Measurements from ENCODE around the gene NEDD8.

NEDD8 gene

DNA sequence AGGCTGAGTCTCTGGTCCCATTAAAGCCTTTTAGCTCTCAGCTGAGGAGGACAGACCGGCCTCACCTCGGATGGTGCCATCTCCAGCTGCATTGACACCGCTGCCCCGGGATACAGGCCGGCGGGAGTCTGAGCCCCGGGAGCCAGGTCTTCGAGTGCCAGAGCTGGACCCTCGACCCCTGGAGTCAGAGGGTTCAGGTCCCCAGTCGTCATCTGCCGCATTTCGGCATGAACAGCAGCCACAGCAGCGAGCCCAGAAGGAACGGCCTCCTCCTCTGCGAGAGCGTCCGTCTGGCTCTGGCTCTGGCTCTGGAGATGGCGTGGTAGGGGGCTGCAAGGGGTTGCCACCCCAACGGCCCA, 29.8 kb upstream of the NEDD8 start:
- H3K36me3 ChIP-seq (ENCODE audit: insufficient read depth, low read length), result no peaks in the 10 kb centered on the region
- H3K27me3 ChIP-seq (ENCODE audit: control insufficient read depth in 1 of 2, insufficient read depth in 2 of 2, low read length in 2 of 2), result no peaks in the 10 kb centered on the region
- H3K27ac ChIP-seq (ENCODE audit: low read depth, low read length), result no peak overlapping the region
- H3K4me1 ChIP-seq (ENCODE audit: insufficient read depth, low read length), result no peaks in the 10 kb centered on the region
- no peaks in the 10 kb centered on the region for H3K9me3 ChIP-seq (ENCODE audit: low read length)
- no peak overlapping the region for H3K9ac ChIP-seq (ENCODE audit: low read length)
- H3K4me3 ChIP-seq (ENCODE audit: low read depth in 1 of 2, low read length in 2 of 2), result no peak overlapping the region

DNA sequence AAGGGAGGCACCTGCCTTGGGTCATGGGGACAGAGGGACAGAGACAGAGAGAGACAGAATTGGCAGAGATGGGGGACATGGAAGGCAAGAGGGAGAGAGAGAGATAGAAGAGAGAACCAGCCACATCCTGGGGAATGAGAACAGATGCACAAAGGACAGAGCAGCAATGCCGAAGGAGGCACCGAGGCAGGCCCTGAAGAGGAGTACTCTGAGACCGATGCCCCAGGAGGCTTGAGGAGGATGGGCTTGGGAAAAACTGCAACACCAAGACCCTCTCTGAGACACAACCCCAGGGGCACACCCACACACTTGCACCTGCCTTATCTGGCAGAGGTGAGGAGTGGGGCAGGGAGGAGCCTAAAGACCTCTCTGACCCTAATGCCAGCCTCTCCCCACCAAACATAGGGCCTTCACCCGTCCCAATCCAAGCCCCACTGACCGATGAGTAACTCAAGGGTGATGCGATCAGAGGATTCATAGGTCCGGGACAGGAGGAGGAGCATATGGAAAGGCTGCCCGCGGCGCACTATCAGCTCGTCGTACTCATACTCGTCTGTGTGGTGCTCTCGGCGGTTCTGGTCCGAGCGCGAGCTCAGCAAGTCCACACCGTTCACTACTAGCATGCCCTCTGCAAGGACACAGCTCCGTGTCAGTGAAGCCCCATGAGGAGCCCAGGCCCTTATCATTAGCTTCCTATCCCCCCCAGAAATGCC, 29.2 kb upstream of the NEDD8 start:
- H3K4me1 ChIP-seq (ENCODE audit: insufficient read depth, low read length), result no peaks in the 10 kb centered on the region
- H3K36me3 ChIP-seq (ENCODE audit: insufficient read depth, low read length), result no peaks in the 10 kb centered on the region
- no peaks in the 10 kb centered on the region for H3K9me3 ChIP-seq (ENCODE audit: low read length)
- H3K27me3 ChIP-seq (ENCODE audit: control insufficient read depth in 1 of 2, insufficient read depth in 2 of 2, low read length in 2 of 2), result no peaks in the 10 kb centered on the region
- no peak overlapping the region for H3K9ac ChIP-seq (ENCODE audit: low read length)
- no peak overlapping the region for H3K27ac ChIP-seq (ENCODE audit: low read depth, low read length)
- H3K4me3 ChIP-seq (ENCODE audit: low read depth in 1 of 2, low read length in 2 of 2), result no peak overlapping the region

DNA sequence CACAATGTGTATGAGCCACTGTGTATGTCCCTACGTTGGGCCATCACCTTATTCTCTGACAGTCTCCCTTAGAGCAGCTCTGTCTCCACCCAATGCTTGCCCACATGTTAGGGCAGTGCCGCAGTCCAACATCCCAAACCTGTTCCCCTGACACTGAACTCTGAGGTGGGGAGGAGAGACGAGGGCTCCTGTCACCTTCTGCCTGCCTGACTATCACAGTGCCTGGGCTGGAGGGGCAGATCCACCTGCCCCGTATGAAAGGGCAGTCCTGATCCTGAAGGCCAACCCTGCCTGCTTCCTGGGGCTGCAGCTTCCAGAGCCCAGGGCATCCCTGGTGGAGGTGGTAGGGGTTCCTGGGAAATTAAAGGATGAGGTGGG, 28.6 kb upstream of the NEDD8 start:
- H3K4me1 ChIP-seq (ENCODE audit: insufficient read depth, low read length), result no peaks in the 10 kb centered on the region
- H3K4me3 ChIP-seq (ENCODE audit: low read depth in 1 of 2, low read length in 2 of 2), result no peak overlapping the region
- H3K27ac ChIP-seq (ENCODE audit: low read depth, low read length), result no peak overlapping the region
- H3K9ac ChIP-seq (ENCODE audit: low read length), result no peak overlapping the region
- no peaks in the 10 kb centered on the region for H3K36me3 ChIP-seq (ENCODE audit: insufficient read depth, low read length)
- no peaks in the 10 kb centered on the region for H3K27me3 ChIP-seq (ENCODE audit: control insufficient read depth in 1 of 2, insufficient read depth in 2 of 2, low read length in 2 of 2)
- no peaks in the 10 kb centered on the region for H3K9me3 ChIP-seq (ENCODE audit: low read length)

DNA sequence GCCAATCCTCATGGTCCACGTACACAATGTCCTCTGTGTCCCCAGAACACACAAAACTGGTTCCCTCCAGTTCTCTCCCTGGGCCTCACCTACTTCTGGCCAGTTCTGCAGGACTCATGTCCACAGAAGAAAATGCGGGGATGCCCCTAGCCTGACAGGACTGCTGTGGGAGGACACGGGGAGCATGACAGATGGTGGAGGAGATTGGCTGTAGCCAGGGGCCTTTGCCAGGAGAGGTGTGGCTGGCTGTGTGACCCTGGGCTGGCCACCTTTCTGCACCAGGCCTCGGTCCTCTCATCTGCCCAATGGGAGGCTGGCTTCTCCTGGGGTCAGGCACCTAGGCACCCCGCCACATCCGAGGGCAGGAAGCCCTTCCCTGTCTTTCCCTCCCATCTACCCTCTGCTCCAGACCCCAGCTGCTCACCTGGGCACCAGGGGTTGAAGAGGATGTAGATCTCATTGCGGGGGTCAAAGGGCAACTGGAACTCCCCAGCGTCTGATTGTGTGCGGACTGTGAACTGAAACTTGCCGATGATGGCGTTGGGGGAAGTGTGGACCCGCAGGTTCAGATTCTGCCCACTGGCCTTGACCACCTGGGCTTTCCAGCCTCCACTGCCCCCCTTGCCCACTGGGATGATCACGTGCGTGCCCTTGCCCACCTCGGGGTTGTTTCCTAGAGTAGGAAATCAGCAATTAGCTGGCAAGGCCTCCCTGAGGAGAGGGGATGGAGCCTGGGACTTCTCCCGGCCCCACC, 28.0 kb upstream of the NEDD8 start:
- no peaks in the 10 kb centered on the region for H3K36me3 ChIP-seq (ENCODE audit: insufficient read depth, low read length)
- H3K9ac ChIP-seq (ENCODE audit: low read length), result no peak overlapping the region
- no peaks in the 10 kb centered on the region for H3K27me3 ChIP-seq (ENCODE audit: control insufficient read depth in 1 of 2, insufficient read depth in 2 of 2, low read length in 2 of 2)
- H3K4me1 ChIP-seq (ENCODE audit: insufficient read depth, low read length), result no peaks in the 10 kb centered on the region
- no peak overlapping the region for H3K4me3 ChIP-seq (ENCODE audit: low read depth in 1 of 2, low read length in 2 of 2)
- H3K27ac ChIP-seq (ENCODE audit: low read depth, low read length), result no peak overlapping the region
- no peaks in the 10 kb centered on the region for H3K9me3 ChIP-seq (ENCODE audit: low read length)

DNA sequence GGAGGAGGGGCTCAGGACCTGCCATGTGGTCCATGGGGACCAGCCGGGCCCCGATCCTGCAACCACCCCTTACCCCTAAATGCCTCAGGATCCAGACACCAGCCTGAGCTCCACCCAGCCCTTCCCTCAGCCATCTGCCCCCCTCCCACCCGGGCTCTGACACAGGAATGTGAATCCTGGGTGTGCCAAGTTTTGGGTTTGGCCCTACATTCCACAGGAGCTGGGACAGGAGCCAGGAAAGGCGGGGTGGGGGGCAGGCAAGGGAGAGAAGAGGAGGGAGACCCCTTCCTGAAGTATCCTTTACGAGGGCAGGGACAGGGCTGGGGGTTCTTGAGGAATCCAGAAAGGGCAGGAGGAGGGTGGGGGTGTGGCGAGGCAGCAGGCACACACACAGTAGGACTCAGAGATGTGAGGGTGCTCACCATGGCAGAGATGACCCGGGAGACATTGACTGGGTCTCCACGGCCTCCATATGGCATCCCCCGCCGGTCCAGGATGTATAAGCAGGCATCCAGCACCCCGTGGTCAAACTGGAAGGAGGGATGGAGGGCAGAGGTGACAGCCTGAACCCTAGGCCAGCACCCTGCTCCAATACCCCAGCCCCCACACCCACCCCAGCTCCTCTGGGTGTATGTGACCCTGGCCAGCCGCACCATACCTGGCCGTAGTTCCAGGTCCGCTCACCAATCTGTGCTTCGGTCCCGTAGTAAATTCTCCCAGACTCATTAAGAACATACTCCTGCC, 27.3 kb upstream of the NEDD8 start:
- H3K4me1 ChIP-seq (ENCODE audit: insufficient read depth, low read length), result no peaks in the 10 kb centered on the region
- no peaks in the 10 kb centered on the region for H3K9me3 ChIP-seq (ENCODE audit: low read length)
- no peaks in the 10 kb centered on the region for H3K36me3 ChIP-seq (ENCODE audit: insufficient read depth, low read length)
- H3K4me3 ChIP-seq (ENCODE audit: low read depth in 1 of 2, low read length in 2 of 2), result no peak overlapping the region
- no peak overlapping the region for H3K9ac ChIP-seq (ENCODE audit: low read length)
- H3K27ac ChIP-seq (ENCODE audit: low read depth, low read length), result no peak overlapping the region
- H3K27me3 ChIP-seq (ENCODE audit: control insufficient read depth in 1 of 2, insufficient read depth in 2 of 2, low read length in 2 of 2), result no peaks in the 10 kb centered on the region

DNA sequence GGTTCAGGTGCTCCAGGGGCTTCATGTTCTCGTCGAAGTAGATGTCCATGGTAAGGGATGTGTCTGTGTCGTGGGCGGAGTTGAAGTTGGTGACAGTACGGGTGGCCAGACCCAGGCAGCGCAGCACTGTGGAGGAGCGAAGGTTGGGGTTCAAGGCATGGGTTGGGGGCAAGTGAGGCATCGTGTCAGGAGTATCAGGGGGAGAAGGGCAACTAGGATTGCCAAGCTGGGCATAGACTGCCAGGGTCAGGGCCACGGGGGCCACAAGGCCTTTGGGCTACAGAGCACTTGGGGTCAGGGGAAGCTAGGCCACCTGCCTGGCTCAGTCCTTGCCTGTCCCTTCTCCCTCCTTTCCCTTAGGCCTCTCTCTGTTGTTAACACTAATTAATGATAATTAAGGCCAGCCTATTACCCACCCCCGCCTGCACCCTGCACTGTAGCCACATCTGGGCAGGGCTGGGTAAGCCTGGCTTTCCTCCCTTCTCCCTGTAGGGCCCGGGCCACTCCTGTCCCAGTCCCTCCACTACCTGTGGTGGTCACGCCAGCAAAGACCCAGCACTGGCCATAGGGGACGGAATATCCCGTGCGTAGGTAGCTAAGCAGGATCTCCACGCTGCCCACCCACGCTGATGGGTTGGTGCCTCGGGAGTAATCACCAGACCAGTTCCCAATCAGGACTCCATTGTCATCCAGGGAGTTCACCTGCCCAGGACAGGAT, 26.5 kb upstream of the NEDD8 start:
- Histone ChIP-seq H3K27me3 (ENCODE audit: control insufficient read depth in 1 of 2, insufficient read depth in 2 of 2, low read length in 2 of 2) (no peaks in the 10 kb centered on the region), H3K4me1 (ENCODE audit: insufficient read depth, low read length) (no peaks in the 10 kb centered on the region), H3K27ac (ENCODE audit: low read depth, low read length) (no peak overlapping the region), H3K9ac (ENCODE audit: low read length) (no peak overlapping the region), H3K9me3 (ENCODE audit: low read length) (no peaks in the 10 kb centered on the region), H3K4me3 (ENCODE audit: low read depth in 1 of 2, low read length in 2 of 2) (no peak overlapping the region), H3K36me3 (ENCODE audit: insufficient read depth, low read length) (no peaks in the 10 kb centered on the region)

DNA sequence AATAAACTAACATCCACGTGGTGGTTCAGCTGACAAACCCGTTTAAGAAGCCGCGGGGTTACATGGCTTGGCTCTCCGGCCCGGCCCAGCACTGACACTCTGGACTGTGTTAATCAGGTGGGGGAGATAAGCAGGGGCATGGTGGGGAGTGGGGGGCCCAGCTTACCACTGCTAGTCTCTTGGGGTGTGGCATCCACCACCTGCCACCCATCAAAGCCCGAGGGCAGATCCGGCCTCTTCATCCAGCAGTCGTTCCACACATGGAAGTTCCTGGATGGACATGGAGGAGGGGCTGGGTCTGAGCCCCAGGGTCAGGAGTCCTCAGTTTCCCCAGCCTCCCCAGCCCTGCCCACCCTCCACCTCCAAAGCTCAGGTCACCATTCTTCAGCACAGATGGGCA, 26.0 kb upstream of the NEDD8 start:
- no peak overlapping the region for H3K27ac ChIP-seq (ENCODE audit: low read depth, low read length)
- H3K36me3 ChIP-seq (ENCODE audit: insufficient read depth, low read length), result no peaks in the 10 kb centered on the region

DNA sequence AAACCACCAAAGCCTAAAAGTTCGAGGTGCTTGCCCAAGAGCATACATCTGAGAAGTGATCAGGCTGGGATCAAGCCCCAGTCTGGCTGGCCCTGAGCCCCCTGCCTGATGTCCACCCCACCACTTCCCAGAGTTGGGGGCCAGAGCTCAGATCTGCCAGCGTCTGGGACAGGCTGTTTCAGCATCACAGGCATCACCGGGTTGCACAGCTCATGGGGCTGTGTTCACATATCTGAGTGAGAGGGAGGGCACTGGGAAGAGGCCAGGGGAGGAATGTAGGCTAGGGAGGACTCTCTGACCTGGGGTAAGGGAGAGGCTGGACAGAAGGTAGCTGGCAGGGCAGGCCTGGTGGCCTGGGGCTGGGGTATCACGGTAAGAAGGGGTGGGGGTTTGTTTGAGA, 24.8 kb upstream of the NEDD8 start:
- no peaks in the 10 kb centered on the region for H3K27me3 ChIP-seq (ENCODE audit: control insufficient read depth in 1 of 2, insufficient read depth in 2 of 2, low read length in 2 of 2)
- H3K9ac ChIP-seq (ENCODE audit: low read length), result no peak overlapping the region
- no peak overlapping the region for H3K4me3 ChIP-seq (ENCODE audit: low read depth in 1 of 2, low read length in 2 of 2)
- H3K4me1 ChIP-seq (ENCODE audit: insufficient read depth, low read length), result no peaks in the 10 kb centered on the region
- no peak overlapping the region for H3K27ac ChIP-seq (ENCODE audit: low read depth, low read length)
- no peaks in the 10 kb centered on the region for H3K36me3 ChIP-seq (ENCODE audit: insufficient read depth, low read length)
- no peaks in the 10 kb centered on the region for H3K9me3 ChIP-seq (ENCODE audit: low read length)

More for the DNA sequence above, 26.0 kb upstream of the NEDD8 start:
- H3K4me3 ChIP-seq (ENCODE audit: low read depth in 1 of 2, low read length in 2 of 2), result no peak overlapping the region
- no peaks in the 10 kb centered on the region for H3K27me3 ChIP-seq (ENCODE audit: control insufficient read depth in 1 of 2, insufficient read depth in 2 of 2, low read length in 2 of 2)
- no peaks in the 10 kb centered on the region for H3K9me3 ChIP-seq (ENCODE audit: low read length)
- H3K9ac ChIP-seq (ENCODE audit: low read length), result no peak overlapping the region
- no peaks in the 10 kb centered on the region for H3K4me1 ChIP-seq (ENCODE audit: insufficient read depth, low read length)

DNA sequence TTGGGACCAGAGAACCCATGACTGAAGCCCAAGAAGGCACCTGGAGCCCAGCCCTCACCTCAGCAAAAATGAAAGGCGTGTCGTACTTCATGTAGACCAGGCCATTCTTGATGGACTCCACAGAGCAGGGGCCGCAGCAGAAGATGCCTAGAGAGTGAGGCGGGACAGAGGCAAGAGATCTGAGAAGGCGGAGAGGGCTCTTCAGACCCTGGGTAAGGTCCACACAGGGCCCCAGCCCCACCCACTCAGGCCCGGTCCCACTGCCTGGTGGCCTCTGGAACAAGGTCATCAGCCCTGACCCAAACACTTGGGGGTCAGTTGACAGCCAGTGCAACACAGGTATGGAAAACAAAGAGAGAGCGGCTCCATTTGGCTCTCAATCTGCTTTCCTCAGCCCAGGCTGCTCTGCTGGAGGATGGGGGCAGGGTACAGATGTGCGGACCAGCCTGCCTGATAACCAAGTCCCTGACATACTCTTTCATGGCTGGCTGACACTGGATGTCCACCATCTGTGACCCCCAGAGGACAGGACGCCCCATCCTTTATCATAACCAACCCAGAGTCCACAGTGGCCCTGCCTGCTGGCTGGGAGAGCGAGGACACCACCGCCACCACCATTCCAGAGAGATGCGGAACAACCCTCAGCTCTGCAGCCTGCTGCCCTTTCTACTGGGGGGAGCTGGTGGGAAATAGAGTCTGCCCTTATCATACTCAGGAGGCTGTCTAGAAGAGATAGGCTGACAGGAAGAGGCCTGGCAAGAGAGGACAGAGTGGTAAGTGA, 24.0 kb upstream of the NEDD8 start:
- Histone ChIP-seq H3K9ac (ENCODE audit: low read length) (no peak overlapping the region), H3K9me3 (ENCODE audit: low read length) (no peaks in the 10 kb centered on the region), H3K27ac (ENCODE audit: low read depth, low read length) (no peak overlapping the region), H3K4me3 (ENCODE audit: low read depth in 1 of 2, low read length in 2 of 2) (no peak overlapping the region), H3K4me1 (ENCODE audit: insufficient read depth, low read length) (no peaks in the 10 kb centered on the region), H3K27me3 (ENCODE audit: control insufficient read depth in 1 of 2, insufficient read depth in 2 of 2, low read length in 2 of 2) (no peaks in the 10 kb centered on the region), H3K36me3 (ENCODE audit: insufficient read depth, low read length) (no peaks in the 10 kb centered on the region)

DNA sequence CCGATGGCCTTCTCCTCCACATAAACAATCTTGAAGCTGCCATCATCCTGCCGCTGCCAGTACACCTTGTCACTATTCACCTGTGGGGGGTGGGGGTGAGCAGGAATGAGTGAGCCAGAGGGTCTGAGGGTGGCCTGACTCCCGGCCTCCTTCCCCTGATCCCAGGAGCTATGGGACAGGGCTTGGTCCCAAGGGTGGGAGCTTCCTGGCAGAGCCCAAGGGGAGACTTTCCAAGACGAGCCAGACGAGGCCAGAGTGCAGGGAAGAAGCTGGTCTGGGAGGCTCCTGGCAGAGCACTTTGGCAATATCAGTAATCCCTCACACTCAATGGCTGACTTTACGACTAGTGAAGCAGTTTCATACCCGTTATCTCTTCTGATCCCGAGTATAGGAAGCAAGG, 23.3 kb upstream of the NEDD8 start:
- Histone ChIP-seq H3K4me3 (ENCODE audit: low read depth in 1 of 2, low read length in 2 of 2) (no peak overlapping the region), H3K27me3 (ENCODE audit: control insufficient read depth in 1 of 2, insufficient read depth in 2 of 2, low read length in 2 of 2) (no peaks in the 10 kb centered on the region), H3K4me1 (ENCODE audit: insufficient read depth, low read length) (no peaks in the 10 kb centered on the region), H3K9ac (ENCODE audit: low read length) (no peak overlapping the region), H3K36me3 (ENCODE audit: insufficient read depth, low read length) (no peaks in the 10 kb centered on the region), H3K9me3 (ENCODE audit: low read length) (no peaks in the 10 kb centered on the region), H3K27ac (ENCODE audit: low read depth, low read length) (no peak overlapping the region)

Measured in muscle layer of colon (tissue), 2 donors.